Duodenal mucosa (tissue), 2 donors: ENCODE measurements around the gene NNMT.
A peak's percentile ranks its signal among the peaks of the same experiment; 100 is the strongest.

ENCODE experiments used
- H3K27ac ChIP-seq: one replicate; pipeline ENCODE4 v1.7.0; 2013; ENCODE audit warnings: low read depth, low read length
- H3K27me3 ChIP-seq, 2 donors: one replicate each; pipeline ENCODE4 v1.7.0; 2013; ENCODE audit warnings: low read length in 2 of 2, control low read depth in 1 of 2; ENCODE audit not compliant: insufficient read depth in 2 of 2, control insufficient read depth in 1 of 2
- H3K36me3 ChIP-seq, 2 donors: one replicate each; pipeline ENCODE4 v1.7.0; 2013; ENCODE audit warnings: low read length in 2 of 2, control low read depth in 1 of 2; ENCODE audit not compliant: insufficient read depth in 2 of 2, control insufficient read depth in 1 of 2
- H3K4me1 ChIP-seq, 2 donors: one replicate each; pipeline ENCODE4 v1.7.0; 2013; ENCODE audit warnings: low read length in 2 of 2, control low read depth in 1 of 2; ENCODE audit not compliant: insufficient read depth in 2 of 2, control insufficient read depth in 1 of 2
- H3K4me3 ChIP-seq, 2 donors: one replicate each; pipeline ENCODE4 v1.7.0; 2013; ENCODE audit warnings: low read length in 2 of 2, low read depth in 1 of 2
- H3K9ac ChIP-seq, 2 donors: one replicate each; pipeline ENCODE4 v1.7.0; 2013; ENCODE audit warnings: low read length in 2 of 2, low read depth in 1 of 2
- H3K9me3 ChIP-seq, 2 donors: one replicate each; pipeline ENCODE4 v1.7.0; 2013; ENCODE audit warnings: low read length in 2 of 2, control low read depth in 1 of 2; ENCODE audit not compliant: control insufficient read depth in 1 of 2

The NNMT gene

GRCh38 chr11:114295676-114296604 is at the start of gene NNMT:
Gene NNMT, plus strand, starts transcription at chr11:114296399. Its CDS starts 158 bp downstream, at chr11:114296557.
- no peaks in the 10 kb centered on the region for H3K27me3 ChIP-seq
- H3K4me3 ChIP-seq, result peak within 1 kb of the TSS; percentile 29 to 64
- H3K36me3 ChIP-seq, result no peaks in the 10 kb centered on the region
- peaks cover 4 to 10% of the 10 kb centered on the region in 2 donors for H3K4me1 ChIP-seq
- H3K9me3 ChIP-seq, result no peaks in the 10 kb centered on the region
- H3K27ac ChIP-seq, result peak within 1 kb of the TSS; percentile 79
- peak within 1 kb of the TSS; percentile 12 to 54 for H3K9ac ChIP-seq

- no peaks in the 10 kb centered on the region for H3K27me3 ChIP-seq
- peaks cover 0 to under 1% of the 10 kb centered on the region in 2 donors for H3K36me3 ChIP-seq
- no peaks in the 10 kb centered on the region for H3K4me1 ChIP-seq
- no peak overlapping the region for H3K27ac ChIP-seq
- no peak overlapping the region for H3K9ac ChIP-seq
- no peaks in the 10 kb centered on the region for H3K9me3 ChIP-seq
- no peak overlapping the region for H3K4me3 ChIP-seq
Observed at GRCh38 chr11:114247070-114247789, 49.0 kb upstream of the NNMT start.

GRCh38 chr11:114250180-114250579 is 46.0 kb upstream of the NNMT start:
- no peak overlapping the region for H3K4me3 ChIP-seq
- no peaks in the 10 kb centered on the region for H3K4me1 ChIP-seq
- H3K27me3 ChIP-seq, result no peaks in the 10 kb centered on the region
- no peak overlapping the region for H3K27ac ChIP-seq
- no peak overlapping the region for H3K9ac ChIP-seq
- H3K36me3 ChIP-seq, result no peaks in the 10 kb centered on the region
- H3K9me3 ChIP-seq, result no peaks in the 10 kb centered on the region

- Histone ChIP-seq H3K36me3 (no peaks in the 10 kb centered on the region), H3K9ac (no peak overlapping the region), H3K9me3 (no peaks in the 10 kb centered on the region), H3K27ac (no peak overlapping the region), H3K4me1 (no peaks in the 10 kb centered on the region), H3K4me3 (no peak overlapping the region), H3K27me3 (no peaks in the 10 kb centered on the region)
Observed at GRCh38 chr11:114250993-114251814, 45.0 kb upstream of the NNMT start.

GRCh38 chr11:114251815-114252337 is 44.3 kb upstream of the NNMT start:
- no peak overlapping the region for H3K4me3 ChIP-seq
- H3K27ac ChIP-seq, result no peak overlapping the region
- no peaks in the 10 kb centered on the region for H3K4me1 ChIP-seq
- no peaks in the 10 kb centered on the region for H3K9me3 ChIP-seq
- no peaks in the 10 kb centered on the region for H3K27me3 ChIP-seq
- no peaks in the 10 kb centered on the region for H3K36me3 ChIP-seq
- no peak overlapping the region for H3K9ac ChIP-seq

GRCh38 chr11:114252767-114253166 is 43.4 kb upstream of the NNMT start:
- H3K27me3 ChIP-seq, result no peaks in the 10 kb centered on the region
- no peaks in the 10 kb centered on the region for H3K4me1 ChIP-seq
- H3K27ac ChIP-seq, result no peak overlapping the region
- no peaks in the 10 kb centered on the region for H3K9me3 ChIP-seq
- H3K4me3 ChIP-seq, result no peak overlapping the region
- H3K36me3 ChIP-seq, result no peaks in the 10 kb centered on the region
- H3K9ac ChIP-seq, result no peak overlapping the region

GRCh38 chr11:114253771-114254170 is 42.4 kb upstream of the NNMT start:
- H3K27ac ChIP-seq, result no peak overlapping the region
- H3K27me3 ChIP-seq, result no peaks in the 10 kb centered on the region
- no peaks in the 10 kb centered on the region for H3K9me3 ChIP-seq
- H3K36me3 ChIP-seq, result no peaks in the 10 kb centered on the region
- H3K4me3 ChIP-seq, result no peak overlapping the region
- H3K4me1 ChIP-seq, result no peaks in the 10 kb centered on the region
- no peak overlapping the region for H3K9ac ChIP-seq

GRCh38 chr11:114254571-114255146 is 41.5 kb upstream of the NNMT start:
- no peaks in the 10 kb centered on the region for H3K36me3 ChIP-seq
- H3K27ac ChIP-seq, result no peak overlapping the region
- no peak overlapping the region for H3K4me3 ChIP-seq
- H3K9ac ChIP-seq, result no peak overlapping the region
- H3K27me3 ChIP-seq, result no peaks in the 10 kb centered on the region
- H3K9me3 ChIP-seq, result no peaks in the 10 kb centered on the region
- no peaks in the 10 kb centered on the region for H3K4me1 ChIP-seq

GRCh38 chr11:114255289-114255688 is 40.9 kb upstream of the NNMT start:
- Histone ChIP-seq H3K27ac (no peak overlapping the region), H3K36me3 (no peaks in the 10 kb centered on the region), H3K4me1 (no peaks in the 10 kb centered on the region)

More at GRCh38 chr11:114255289-114255688, 40.9 kb upstream of the NNMT start:
- Histone ChIP-seq H3K27me3 (no peaks in the 10 kb centered on the region), H3K9ac (no peak overlapping the region), H3K4me3 (no peak overlapping the region), H3K9me3 (no peaks in the 10 kb centered on the region)
